CD4-positive, alpha-beta T cell treated with Interleukin-21 for 1 hour (primary cell): ENCODE results near the gene ZNF407.
"Not testable (repeated sequence)": the region's sequence is repeated elsewhere in the genome, so short reads cannot be mapped to it uniquely, and the experiment has no call there.

Experiments
- DNase-seq: peaks from one replicate; pipeline ENCODE4 v3.0.0-alpha.2; 2020

ZNF407 gene

DNA sequence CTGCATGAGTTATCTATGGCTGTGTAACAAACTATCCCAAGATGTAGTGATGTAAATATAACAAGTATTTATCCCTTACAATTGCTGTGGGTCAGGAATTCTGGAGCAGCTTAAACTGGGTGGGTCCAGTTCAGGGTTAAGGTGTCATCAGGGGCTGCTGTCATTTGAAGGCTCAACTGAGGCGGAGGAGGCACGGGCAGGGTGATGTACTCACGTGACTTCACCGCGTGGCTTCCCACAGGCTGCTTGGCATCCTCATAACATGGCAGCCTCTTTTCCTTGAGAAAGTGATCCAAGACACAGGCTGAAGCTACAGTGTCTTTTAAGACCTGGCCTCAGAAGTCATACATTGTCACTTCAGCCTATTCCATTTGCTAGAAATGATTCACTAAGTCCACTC is 485.5 kb downstream of the ZNF407 start:
- DNase-seq: no peak

DNA sequence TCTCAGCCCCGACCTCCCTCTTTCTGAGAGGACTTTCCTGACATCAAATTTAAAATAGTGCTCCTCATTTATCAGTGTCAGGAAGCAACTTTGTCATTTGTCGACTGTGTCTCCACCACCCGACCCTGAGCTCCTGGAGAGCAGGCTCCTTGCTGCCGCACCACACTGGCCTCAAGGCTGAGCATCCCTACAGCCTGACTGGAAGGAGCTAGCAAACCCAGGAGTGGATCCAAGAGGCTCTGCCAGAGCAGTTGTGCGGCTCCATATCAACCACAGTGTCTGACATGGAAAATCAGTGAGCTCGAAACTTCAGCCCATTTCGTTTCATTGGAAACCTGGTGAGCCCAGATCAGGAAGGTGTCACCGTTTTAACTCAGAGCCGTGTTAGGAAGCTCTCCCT is 486.1 kb downstream of the ZNF407 start:
- no peak for DNase-seq

DNA sequence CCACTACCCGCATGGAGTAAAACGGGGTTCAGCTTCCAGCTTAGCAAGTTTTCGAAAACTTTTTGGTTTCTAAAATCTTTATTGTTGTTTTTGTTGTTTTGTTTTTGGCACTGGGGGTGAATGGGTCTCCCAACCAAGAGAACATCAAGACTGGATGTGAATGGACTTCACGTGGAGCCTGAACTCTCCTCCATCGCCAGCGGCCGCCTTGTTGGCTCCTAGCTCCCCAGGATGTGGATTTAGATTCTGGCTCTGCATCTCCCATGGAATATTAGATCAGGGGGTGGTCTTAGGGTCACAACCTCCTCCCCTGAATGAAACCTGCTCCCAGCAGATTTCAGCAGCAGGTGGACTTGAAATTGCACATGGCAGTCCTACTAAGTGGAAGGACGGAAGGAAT is 488.0 kb downstream of the ZNF407 start:
- not testable (repeated sequence) for DNase-seq

DNA sequence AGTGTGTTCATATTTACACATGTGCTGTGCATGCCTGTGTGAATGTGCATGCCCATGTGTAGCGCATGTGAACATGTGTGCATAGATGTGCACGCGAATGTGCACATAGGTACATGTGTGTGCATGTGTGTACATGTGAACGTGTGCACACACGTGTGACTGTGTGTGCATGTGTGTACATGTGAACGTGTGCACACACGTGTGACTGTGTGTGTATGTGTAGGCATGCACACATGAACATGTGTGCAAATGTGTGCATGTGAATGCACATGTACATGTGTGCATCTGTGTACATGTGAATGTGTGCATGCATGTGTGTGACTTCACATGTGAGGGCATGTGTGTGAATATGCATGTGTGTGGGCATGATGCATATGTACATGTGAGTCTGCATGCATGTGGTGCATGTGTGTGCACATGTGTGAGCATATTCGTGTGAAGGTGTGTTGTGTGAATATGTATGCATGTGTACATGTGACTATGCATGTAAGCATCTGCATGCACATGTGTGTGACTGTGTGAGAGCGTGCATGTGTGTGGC is 488.9 kb downstream of the ZNF407 start:
- DNase-seq: no peak

DNA sequence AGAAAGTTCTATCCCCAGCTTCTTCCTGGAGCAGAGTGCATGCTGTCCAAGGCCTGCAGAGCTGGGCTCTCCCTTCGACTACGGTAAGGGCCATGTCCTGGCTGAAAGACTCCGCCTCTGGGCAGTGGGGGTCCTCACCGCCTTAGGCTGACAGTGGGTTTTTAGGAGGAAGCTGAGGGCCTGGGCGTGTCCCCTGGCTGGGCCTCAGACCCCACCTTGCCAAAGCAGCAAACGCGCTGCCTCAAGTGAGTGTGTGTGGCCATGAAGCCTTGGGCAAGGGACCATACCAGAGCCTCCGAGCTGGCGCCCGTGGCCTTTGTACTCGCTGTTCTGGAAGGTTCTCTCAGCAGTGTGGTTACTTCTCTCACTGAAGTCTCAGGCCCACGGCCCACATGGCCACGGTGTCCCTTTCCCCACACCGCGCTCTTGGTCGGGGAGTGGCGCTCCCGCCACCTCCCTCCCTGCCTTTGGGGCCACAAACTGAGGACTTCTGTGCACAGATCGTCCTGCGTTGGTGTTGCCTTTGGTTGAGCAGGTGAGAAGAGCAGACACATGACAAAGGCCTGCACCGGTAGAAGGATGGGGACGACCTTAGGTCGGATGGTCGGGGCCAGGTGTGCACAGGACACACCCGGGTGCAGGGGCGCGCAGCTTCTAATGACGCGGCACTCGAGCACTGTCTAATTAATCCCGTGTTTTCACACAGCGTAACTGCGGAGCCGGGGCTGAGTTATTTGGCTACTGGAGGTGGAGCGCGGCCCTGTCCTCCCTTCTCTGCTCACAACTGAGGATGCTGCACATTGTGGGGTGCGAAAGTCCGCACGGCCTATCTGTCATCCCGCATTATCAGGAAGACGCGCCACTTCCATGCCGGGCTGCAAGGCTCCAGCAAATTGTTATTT is 489.7 kb downstream of the ZNF407 start:
- no peak for DNase-seq

DNA sequence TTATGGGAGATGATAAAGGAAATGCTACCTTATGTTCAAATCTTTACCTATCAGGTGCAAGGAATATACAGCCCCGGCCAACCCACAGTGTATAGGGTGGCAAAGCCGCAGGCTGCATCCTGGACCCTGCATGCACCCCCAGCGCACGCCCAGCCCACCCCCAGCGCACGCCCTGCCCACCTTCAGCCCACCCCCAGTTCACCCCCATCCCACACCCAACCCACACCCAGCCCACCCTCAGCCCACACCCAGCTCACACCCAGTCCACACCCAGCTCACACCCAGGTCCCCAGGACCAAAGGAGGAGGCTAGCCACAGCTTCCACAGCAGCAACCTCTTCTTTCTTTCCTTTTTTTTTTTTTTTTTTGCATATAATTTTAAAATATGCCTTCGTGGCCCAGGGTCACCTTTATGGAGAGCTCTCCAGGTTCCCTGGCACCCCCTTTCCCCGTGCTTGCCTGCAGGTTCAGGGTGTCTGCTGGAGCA is 490.4 kb downstream of the ZNF407 start:
- no peak for DNase-seq

DNA sequence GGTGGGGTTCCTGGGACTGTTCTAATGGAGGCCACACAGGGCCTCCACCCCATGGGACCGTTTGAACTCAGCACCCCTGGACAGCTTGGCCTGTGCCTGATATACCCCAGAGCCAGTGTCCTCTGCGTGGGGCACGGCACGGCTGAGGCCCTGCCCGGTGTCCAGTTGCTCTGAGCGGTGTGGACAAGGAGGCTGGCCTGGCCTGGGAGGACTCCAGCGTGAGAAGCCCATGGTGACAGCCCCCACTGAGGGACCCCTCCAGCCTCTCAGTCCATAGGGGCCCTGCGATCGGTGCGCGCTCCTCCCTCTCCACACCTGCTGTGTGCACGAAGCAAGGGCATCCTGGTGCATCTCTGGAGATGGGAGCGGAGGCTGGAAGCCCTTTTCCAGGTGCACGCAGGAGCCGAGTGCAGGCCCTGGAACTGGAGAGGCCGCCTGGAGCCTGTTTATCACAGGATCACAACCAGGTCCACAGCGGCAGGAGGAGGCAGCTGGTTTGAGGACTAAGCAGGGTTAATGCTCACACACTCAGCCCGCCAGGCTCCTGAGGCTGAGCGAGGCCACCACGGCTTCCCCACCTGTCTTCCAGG is 491.0 kb downstream of the ZNF407 start:
- DNase-seq: no peak

DNA sequence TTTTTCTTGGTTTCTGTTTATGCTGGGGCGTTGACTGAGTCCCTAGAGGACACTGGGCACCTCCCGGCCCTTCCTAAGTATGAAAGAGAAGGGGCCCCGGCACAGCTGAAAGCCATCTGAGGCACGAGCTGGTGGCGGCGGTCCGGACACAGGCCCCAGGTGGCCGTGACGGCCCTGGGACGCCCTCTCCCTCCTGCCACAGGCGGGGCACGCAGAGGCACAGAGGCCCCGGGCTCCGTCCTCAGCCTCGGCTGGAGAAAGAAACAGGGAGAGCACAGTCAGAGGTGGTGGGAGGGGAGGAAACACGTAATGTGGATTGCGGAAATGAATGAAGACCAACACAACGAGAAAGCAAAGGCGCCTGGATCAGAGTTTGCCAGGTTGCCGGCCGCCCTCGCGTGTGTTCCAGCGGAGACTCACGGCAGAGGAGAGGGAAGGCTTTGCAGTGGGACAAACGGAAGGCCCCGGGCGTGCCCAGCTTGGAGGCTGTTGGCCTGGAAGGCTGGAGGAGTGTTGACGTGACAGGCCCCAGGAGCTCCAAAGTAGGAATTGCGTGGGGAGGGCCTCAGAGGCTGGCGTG is 492.2 kb downstream of the ZNF407 start:
- DNase-seq: no peak

DNA sequence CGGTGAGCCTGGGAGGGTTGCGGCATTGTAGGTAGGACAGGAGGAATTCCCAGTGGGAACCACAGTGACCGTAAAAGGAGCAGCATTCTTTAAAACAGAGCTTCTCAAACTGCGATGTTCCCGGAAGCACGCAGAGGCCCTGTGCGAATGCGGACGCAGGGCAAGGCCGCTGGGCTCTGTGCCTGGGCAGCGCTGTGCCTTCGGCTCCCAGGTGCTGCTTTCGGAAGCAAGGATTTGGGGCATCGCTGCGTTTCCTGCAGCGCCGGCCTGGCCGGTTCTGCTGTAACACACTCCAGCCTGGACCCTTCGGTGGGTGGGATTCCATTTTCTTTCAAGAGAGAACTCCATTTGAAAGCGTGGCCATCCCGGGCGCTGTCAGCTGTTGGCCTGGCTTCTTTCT is 492.7 kb downstream of the ZNF407 start:
- no peak for DNase-seq

DNA sequence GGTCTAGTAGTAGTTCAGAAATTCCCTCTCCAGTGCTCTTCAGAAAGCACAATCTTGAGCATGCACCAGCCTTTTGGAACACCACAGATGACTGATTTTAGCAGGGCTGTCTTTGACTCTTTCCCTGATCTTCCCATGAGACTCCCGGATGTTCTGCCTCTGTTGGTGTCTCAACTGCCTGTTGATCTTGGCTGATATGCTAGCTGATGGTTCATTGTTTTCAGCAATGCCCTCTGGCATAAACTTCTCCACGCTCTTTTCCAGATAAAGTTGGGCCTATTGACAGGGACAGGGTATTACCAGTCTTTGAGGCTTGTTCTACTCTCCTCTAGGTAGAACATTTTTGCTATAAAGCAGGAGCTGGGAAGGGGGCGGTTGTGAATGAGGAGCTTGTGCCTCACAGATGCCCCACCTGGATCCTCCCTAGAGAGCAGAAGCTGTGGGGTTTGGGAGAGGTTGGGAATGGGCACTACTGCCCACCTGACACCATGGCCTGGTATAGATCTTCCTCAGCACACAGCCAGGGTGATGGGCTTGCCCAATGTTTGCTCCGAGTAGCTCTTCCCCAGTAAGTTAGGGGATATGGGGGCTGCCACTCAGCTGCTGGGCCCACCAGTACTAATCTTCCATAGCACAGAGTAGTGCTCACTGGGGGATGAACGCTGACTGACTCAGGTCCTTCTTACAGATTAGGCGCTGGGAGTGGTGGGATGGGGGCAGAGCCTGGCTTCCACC is 500.0 kb downstream of the ZNF407 start:
- DNase-seq: no peak

DNA sequence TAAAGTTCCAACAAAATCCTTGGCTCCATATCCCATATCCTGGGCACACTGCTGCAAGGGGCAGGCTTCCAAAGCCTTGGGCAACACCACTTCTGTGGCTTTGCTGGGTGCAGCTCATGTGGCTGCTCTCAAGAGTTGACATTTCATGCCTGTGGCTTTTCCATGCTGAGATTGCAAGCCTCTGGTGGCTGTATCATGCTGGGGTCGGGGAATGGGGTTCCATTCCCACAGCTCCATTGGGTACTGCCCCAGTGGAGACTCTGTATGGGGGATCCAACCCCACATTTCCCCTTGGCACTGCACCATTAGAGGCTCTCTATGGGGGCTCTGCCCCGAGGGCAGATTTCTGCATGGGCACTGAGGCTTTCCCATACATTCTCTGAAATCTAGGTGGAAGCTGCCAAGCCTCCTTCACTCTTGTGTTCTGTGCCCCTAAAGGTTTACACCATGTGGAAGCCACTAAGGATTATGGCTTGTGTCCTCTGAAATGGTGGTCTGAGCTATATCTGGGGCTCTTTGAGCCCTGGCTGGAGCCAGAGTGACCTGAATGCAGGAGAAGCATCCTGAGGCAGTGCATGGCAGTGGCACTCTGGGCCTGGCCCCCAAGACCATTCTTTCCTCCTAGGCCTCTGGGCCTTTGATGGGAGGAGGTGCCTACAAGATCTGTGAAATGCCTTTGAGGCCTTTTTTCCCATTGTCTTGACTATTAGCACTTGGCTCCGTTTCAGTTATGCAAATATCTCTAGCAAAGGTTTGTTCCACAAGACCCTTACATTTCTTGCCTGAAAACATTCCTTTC is 503.4 kb downstream of the ZNF407 start:
- DNase-seq: no peak

DNA sequence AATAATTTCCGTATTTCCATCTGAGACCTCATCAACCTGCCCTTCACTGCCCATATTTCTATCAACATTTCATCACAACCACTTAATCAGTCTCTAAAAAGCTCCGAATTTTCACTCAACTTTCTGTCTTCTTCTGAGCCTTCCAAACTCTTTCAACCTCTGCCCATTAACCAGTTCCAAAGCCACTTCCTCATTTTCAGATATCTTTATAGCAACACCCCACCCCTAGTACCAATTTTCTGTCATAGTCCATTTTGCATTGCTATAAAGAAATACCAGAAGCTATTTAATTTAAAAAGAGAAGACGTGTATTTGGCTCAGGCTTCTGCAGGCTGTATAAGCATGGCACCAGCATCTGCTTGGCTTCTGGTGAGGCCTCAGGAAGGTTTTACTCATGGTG is 504.2 kb downstream of the ZNF407 start:
- DNase-seq: no peak

DNA sequence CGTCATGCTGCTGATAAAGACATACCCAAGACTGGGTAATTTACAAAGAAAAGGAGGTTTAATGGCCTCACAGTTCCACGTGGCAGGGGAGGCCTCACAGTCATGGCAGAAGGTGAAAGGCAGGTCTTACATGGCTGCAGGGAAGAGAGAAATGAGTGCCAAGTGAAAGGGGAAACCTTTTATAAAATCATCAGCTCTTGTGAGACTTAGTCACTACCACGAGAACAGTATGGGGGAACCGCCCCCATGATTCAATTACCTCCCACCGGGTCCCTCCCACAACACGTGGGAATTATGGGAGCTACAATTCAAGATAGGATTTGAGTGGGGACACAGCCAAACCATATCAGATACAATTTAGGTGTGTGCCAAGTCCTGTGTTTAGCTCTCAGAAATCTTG is 506.4 kb downstream of the ZNF407 start:
- DNase-seq: not testable (repeated sequence)

DNA sequence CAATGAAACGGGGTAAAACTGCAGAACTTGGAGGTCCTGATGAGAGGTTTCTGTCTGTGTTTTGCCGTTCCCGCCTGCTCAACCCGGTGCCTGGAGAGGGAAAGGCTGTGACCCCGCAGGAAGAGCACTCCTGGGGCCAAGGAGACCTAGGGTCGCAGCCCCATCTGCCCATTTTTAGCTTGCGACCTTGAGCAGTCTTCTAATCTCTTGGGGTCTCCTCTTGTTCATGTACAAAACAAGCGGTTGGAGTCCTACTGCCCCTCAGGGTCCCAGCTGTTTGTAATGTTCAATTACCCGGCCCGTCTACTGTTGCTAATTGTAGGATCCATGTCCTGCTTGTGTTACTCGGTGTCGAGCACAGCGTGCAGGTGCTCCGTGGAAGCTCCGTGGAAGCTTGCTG is 506.8 kb downstream of the ZNF407 start:
- no peak for DNase-seq

DNA sequence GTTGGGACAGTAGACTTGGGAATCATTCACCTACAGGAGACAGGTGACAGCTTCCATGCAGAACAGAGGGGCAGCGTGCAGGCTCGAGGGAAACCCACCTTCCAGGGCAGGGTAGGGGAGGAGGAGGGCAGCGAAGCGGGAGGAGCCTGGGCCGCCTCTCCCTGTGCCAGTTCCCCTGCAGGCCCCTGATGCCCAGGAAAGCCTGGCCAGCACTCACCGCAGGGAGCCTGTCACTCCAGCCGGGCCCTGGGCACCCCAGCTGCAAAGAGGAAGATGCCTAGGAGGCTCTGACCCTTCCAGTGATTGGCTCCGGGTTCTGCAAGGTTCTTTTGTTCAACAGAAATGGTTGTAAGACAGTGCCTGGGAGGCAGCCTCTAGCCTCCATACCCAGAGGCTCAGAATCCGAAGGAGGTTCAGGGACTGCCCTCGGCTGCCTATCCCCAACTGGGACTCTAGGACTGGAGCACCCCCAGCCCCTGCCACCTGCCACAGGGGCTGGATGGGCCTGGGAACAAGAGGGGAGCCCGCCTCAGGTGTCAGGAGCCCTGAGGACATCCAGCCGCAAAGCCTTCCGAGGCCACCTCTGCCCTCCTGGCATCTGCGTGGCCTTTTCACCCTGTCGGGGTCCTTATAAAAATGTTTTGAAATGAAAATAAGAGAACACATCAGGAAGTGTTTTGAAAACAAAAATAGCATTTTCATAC is 508.0 kb downstream of the ZNF407 start:
- DNase-seq: no peak

DNA sequence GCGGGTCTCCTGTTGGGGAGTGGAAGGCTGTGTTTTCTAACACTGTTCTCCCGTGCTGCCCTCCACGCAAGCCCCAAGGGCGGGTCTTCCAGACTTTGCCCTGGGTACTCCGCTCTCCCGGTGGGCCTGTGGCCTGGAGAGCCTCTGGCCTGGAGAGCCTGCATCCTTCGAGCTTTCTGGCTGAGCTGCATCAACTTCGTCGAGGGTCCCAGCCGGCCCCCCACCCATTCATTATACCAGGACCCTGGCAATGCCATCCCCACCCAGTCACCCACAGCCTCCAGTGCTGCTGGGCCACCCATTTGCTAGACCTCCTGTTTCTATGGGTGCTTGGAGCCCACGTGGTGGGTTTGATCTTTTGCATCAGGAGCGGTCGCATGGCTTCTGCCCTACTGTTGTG is 509.1 kb downstream of the ZNF407 start:
- no peak for DNase-seq

DNA sequence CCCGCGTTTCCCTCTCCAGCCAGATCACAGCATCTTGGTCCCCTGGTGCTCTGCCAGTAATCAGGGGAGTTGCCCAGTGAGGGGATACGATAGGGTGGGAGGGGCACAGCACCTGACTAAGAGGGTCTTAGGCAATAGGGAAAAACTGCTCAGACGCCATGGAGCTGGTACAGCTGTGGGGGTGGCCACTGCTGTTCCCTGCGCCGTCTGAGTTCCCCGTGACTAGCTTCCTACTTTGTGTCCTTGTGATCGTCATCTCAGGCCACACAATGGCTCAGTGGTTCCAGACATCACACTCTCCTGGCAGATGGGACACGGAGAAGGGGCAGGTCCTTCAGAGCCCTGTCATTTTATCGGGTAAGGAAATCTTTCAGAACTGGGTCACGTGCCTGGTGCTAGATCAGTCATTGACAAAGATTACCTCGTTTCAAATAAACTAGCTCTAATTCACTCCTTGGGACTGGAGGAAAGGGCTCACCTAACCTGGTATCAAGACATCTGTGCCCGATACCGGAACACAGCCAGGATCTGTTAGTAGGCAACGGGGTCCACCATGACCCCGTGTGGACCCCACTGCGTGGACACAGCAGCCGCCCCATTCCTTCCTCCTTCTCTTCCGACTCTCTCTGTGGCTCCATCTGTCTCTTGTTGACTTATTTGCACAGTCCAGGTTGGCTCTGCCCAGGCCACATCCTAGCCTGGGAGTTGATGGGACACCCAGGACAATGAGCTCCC is 509.7 kb downstream of the ZNF407 start:
- no peak for DNase-seq

DNA sequence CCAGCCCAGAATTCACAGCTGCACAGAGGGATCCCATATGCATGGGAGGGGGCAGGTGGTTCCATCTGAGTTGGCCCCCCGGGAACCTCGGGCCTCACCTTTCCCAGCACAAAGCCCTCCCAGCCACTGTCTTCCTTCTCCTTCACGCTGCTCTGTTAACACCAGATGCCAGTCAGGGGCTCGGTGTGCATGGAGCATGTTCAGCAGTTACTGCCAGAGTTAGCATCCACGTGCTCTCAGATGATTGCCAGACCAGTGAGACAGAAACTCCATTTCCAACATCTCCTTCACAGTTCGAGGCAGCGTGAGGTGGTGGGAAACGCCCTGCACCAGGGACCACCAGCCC is 510.2 kb downstream of the ZNF407 start:
- no peak for DNase-seq

DNA sequence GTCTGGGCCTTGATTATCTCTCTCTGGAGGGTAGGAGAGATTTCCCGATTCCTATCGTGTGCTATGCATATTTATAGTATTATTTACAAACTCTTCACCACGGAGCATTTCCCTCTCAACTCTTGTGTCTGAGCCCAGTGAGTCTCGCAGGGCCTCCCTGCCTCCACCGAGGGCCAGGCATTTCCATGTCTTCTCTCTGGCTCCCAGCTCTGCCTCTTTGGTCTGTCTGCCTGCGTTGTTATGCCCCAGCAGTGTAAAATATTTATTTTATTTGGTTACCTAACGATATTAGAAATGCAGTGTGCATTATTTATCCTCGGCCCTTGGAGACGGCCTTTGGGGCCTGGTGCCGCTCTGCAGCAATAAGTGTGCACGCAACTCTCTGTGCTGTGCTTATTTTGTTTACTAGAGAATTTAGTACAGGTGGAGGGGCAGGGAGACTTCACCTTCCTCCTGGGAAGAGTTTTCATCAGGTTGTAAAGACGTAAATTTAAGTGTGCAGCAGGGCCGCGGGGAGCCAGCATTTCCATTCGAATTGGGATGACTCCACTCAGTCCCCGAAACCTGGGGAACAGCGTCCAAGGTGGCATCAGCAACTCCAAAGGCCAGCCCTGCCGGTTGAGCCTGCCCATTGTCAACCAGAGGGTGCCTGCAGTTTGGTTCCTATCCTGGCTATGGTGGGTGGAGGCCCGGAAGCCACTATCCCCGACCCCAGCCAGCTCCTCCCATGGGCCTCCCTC is 511.1 kb downstream of the ZNF407 start:
- no peak for DNase-seq

DNA sequence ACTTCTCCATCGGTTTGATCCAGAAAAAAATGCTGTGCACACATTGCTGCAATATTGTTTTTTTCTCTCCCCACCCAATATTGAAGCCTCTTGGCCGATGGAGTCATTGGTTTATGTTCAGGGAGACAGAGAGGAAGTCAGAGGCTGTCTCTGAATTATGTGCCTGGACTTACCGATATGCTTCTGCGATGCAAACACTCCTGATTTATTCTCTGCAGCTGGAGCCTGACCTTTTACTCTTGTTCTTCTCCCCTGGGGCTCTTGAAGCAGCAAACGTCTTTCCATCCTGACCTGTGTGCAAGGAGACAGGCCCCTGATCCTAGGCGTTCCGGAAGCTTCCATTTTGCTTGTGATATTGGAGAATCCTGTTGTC is 511.6 kb downstream of the ZNF407 start:
- no peak for DNase-seq
